SK-N-SH (cell line): ENCODE measurements around the gene GPR132. TPM values are rescaled to one million over a fixed set of nuclear protein-coding genes. Genes with fewer than 3 reads are reported as not detected.

Source experiments
- CTCF ChIA-PET: fragments of 300-600, 350-600 bp; formaldehyde crosslinking; extraction: SDS; loops from one replicate; lab custom pipeline; 2021; lab: Yijun Ruan, JAX
- POLR2A ChIA-PET: fragments of 350-600 bp; sonication (Branson Sonifier 250); formaldehyde crosslinking; extraction: SDS; loops from one replicate; lab custom pipeline; 2020; ENCODE audit warnings: antibody characterized with exemption, inconsistent platforms; lab: Yijun Ruan, JAX
- DNase-seq: peaks from one replicate; pipeline ENCODE4 v3.0.0; 2012
- H2AFZ ChIP-seq: fragments of 200-600 bp; sonication (generic); 2 replicates; pipeline ENCODE4 v1.8.1; 2016; ENCODE audit warnings: antibody characterized with exemption, mild to moderate bottlenecking, low read depth
- H3F3A ChIP-seq: fragments of 200-600 bp; sonication (generic); replicated peaks from 2 replicates; pipeline ENCODE3; 2016; ENCODE audit warnings: antibody characterized with exemption, mild to moderate bottlenecking; ENCODE audit not compliant: insufficient read depth
- H3K27ac ChIP-seq, 2 experiments: fragments of 200-500 bp in 1 of 2; fragments of 200-600 bp in 1 of 2; sonication (Bioruptor generic) in 1 of 2; sonication (generic), shearing (Covaris generic) in 1 of 2; 2 replicates each; pipeline versions ENCODE4 v1.5.1 to v1.6.1; 2014 to 2016; ENCODE audit warnings: low read depth in 2 of 2, inconsistent platforms in 1 of 2, low read length in 1 of 2, mild to moderate bottlenecking in 1 of 2, mixed read lengths in 1 of 2
- H3K27me3 ChIP-seq: fragments of 200-600 bp; sonication (generic), shearing (Covaris generic); 2 replicates; pipeline ENCODE4 v1.6.1; 2016; ENCODE audit warnings: mixed run types; ENCODE audit not compliant: insufficient read depth
- H3K36me3 ChIP-seq, 2 experiments: fragments of 200-500 bp in 1 of 2; fragments of 200-600 bp in 1 of 2; sonication (Bioruptor generic) in 1 of 2; sonication (generic) in 1 of 2; replicated peaks in 1 of 2; 2 replicates each; pipeline versions ENCODE3 to v1.5.1; 2014 to 2016; ENCODE audit warnings: low read length in 1 of 2, mild to moderate bottlenecking in 1 of 2; ENCODE audit not compliant: insufficient read depth in 2 of 2, control insufficient read depth in 1 of 2
- H3K4me1 ChIP-seq, 2 experiments: fragments of 200-500 bp in 1 of 2; fragments of 200-600 bp in 1 of 2; sonication (Bioruptor generic) in 1 of 2; sonication (generic), shearing (Covaris generic) in 1 of 2; 2 replicates each; pipeline versions ENCODE4 v1.5.1 to v1.6.1; 2014 to 2016; ENCODE audit warnings: low read depth in 1 of 2, low read length in 1 of 2, mixed run types in 1 of 2; ENCODE audit not compliant: insufficient read depth in 2 of 2, control insufficient read depth in 1 of 2
- H3K4me2 ChIP-seq: fragments of 200-600 bp; sonication (generic), shearing (Covaris generic); 2 replicates; pipeline ENCODE4 v1.6.1; 2017; ENCODE audit warnings: mixed run types
- H3K4me3 ChIP-seq, 2 experiments: fragments of 200-500 bp in 1 of 2; fragments of 200-600 bp in 1 of 2; sonication (Bioruptor generic) in 1 of 2; sonication (generic), shearing (Covaris generic) in 1 of 2; 2 replicates each; pipeline versions ENCODE4 v1.5.1 to v1.8.1; 2014 to 2016; ENCODE audit warnings: low read depth in 2 of 2, inconsistent platforms in 1 of 2, low read length in 1 of 2, mild to moderate bottlenecking in 1 of 2, mixed read lengths in 1 of 2, moderate library complexity in 1 of 2
- H3K79me2 ChIP-seq: fragments of 200-600 bp; sonication (generic); 2 replicates; pipeline ENCODE4 v1.8.1; 2017; ENCODE audit warnings: mild to moderate bottlenecking; ENCODE audit not compliant: insufficient read depth
- H3K9ac ChIP-seq: fragments of 200-600 bp; sonication (generic); 2 replicates; pipeline ENCODE4 v1.6.1; 2017; ENCODE audit warnings: mixed run types
- H3K9me2 ChIP-seq: fragments of 200-600 bp; sonication (generic); 2 replicates; pipeline ENCODE4 v1.6.1; 2017; ENCODE audit warnings: mixed run types
- H3K9me3 ChIP-seq: fragments of 200-600 bp; sonication (generic); 2 replicates; pipeline ENCODE4 v1.6.1; 2017; ENCODE audit warnings: mixed run types, mild to moderate bottlenecking, moderate library complexity
- H4K20me1 ChIP-seq: fragments of 200-600 bp; sonication (generic); 2 replicates; pipeline ENCODE4 v1.6.1; 2017; ENCODE audit warnings: mild to moderate bottlenecking, mixed run types; ENCODE audit not compliant: insufficient read depth
- CHD2 ChIP-seq: fragments of 150-350 bp; IDR thresholded peaks from 2 replicates; pipeline ENCODE4 v1.6.1; 2018; ENCODE audit warnings: low read length; ENCODE audit not compliant: partially characterized antibody
- ELF1 ChIP-seq: IDR thresholded peaks from 2 replicates; pipeline ENCODE4 v1.4.0; 2012
- FOXJ3 ChIP-seq: sonication (generic); formaldehyde crosslinking; IDR thresholded peaks from 2 replicates; pipeline ENCODE4 v1.5.1; 2020; ENCODE audit warnings: mild to moderate bottlenecking, missing genetic modification reagents
- FOXM1 ChIP-seq: IDR thresholded peaks from 2 replicates; pipeline ENCODE4 v1.4.0; 2012; ENCODE audit warnings: low read depth, mild to moderate bottlenecking
- MAX ChIP-seq: IDR thresholded peaks from 2 replicates; pipeline ENCODE4 v1.4.0; 2012; ENCODE audit warnings: low read depth
- MEF2A ChIP-seq: IDR thresholded peaks from 2 replicates; pipeline ENCODE4 v1.4.0; 2012; ENCODE audit warnings: low read depth, borderline replicate concordance
- MXI1 ChIP-seq: IDR thresholded peaks from 2 replicates; pipeline ENCODE4 v1.6.1; 2012; ENCODE audit warnings: mild to moderate bottlenecking, low read depth, low read length, improper control_type of control experiment
- NFIC ChIP-seq: IDR thresholded peaks from 2 replicates; pipeline ENCODE4 v1.4.0; 2012; ENCODE audit warnings: borderline replicate concordance
- NRF1 ChIP-seq: IDR thresholded peaks from 2 replicates; pipeline ENCODE4 v1.6.1; 2012; ENCODE audit warnings: low read depth, mild to moderate bottlenecking, low read length
- RAD21 ChIP-seq: IDR thresholded peaks from 2 replicates; pipeline ENCODE4 v1.6.1; 2012; ENCODE audit warnings: mild to moderate bottlenecking, low read length
- RCOR1 ChIP-seq: fragments of 150-350 bp; IDR thresholded peaks from 2 replicates; pipeline ENCODE4 v1.6.1; 2017; ENCODE audit warnings: antibody characterized with exemption, low read length
- SIN3A ChIP-seq: IDR thresholded peaks from 2 replicates; pipeline ENCODE4 v1.6.1; 2012; ENCODE audit warnings: low read depth, mild to moderate bottlenecking, low read length, moderate library complexity, borderline replicate concordance
- SMC3 ChIP-seq: IDR thresholded peaks from 2 replicates; pipeline ENCODE4 v1.6.1; 2012; ENCODE audit warnings: low read depth, low read length, improper control_type of control experiment
- TCF12 ChIP-seq: IDR thresholded peaks from 2 replicates; pipeline ENCODE4 v1.4.0; 2012
- YY1 ChIP-seq: IDR thresholded peaks from 2 replicates; pipeline ENCODE4 v1.4.0; 2012; ENCODE audit warnings: low read depth, mild to moderate bottlenecking
- ZBTB33 ChIP-seq: IDR thresholded peaks from 2 replicates; pipeline ENCODE4 v1.4.0; 2012; ENCODE audit warnings: low read depth, borderline replicate concordance
- WGBS: methylation state at CpG from one replicate; pipeline ENCODE4 v1.1.6; 2017; ENCODE audit warnings: low lambda C conversion rate; 5-methylcytosine and 5-hydroxymethylcytosine counted together
- polyA plus RNA-seq, 3 experiments: library from polyadenylated mRNA; depleted of rRNA; stranded (reverse); fragments of >200 nt; gene quantifications; 2 replicates each; pipeline ENCODE4 v1.2.3, GENCODE V29; 2012
- TF ChIP-seq, protein P1 (sequence below): IDR thresholded peaks from 2 replicates; pipeline ENCODE4 v1.4.0; 2012; ENCODE audit warnings: low read depth, borderline replicate concordance
- TF ChIP-seq, protein P2 (sequence below): fragments of 150-350 bp; IDR thresholded peaks from 2 replicates; pipeline ENCODE4 v1.6.1; 2017; ENCODE audit warnings: antibody characterized with exemption, low read length, low read depth, borderline replicate concordance
- TF ChIP-seq, protein P3 (sequence below): fragments of 200-600 bp; sonication (generic); IDR thresholded peaks from 2 replicates; pipeline ENCODE4 v1.6.1; 2017; ENCODE audit warnings: antibody characterized with exemption, mild to moderate bottlenecking, moderate library complexity

The GPR132 gene
- polyA plus RNA-seq, 1 of the 3 experiments (the other 2 are of a cell fraction): not detected

DNA sequence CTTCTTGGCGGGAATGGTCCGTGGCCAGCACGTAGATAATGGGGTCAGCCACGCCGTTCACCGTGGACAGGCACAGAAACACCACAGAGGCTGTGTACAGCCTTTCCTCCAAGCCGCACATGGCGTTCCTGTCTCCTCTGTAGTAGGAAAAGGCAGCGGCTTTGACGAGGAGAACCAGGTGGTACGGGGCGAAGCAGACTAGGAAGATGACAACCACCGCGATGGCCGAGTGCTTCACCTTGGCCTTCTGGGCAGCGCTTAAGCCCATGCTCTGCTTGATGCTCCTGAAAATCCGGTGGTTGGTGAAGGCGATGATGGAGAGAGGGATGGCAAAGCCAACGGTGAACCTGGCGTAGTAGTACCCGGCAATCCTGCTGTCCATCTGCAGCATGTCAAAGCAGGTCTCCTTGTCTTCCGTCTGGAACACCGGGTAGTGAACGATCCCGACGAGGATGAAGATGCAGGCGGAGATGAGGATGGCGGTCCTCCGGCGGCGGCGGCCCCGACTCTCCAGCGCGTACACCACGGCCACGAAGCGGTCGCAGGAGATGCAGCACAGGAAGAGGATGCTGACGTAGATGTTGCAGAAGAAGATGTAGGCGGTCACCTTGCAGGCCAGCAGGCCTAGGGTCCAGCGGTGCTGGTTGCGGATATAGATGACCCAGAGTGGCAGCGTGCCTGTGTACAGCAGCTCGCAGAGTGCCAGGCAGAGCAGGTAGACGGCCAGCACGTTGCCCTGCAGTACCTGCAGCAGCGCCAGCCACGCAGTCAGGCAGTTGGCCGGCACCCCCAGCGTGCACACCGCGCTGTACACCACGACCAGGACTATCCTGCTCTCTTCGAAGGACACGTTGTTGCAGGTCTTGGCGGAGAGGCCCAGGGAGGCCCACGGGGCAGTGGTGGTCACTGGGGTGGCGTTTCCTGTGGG, 13.8 kb downstream of the GPR132 start:
- Histone ChIP-seq H3K9me2 (no peaks in the 10 kb centered on the region), H3K4me2 (no peak overlapping the region), H3K27me3 (no peaks in the 10 kb centered on the region), H3K9ac (no peak overlapping the region), H3K4me3 (no peak overlapping the region), H3F3A (no peaks in the 10 kb centered on the region), H3K27ac (no peak overlapping the region), H4K20me1 (no peaks in the 10 kb centered on the region), H3K4me1 (peaks cover 0 to 2% of the 10 kb centered on the region in 2 experiments; a peak in 1 of 4 replicates), H3K9me3 (no peaks in the 10 kb centered on the region), H3K36me3 (no peaks in the 10 kb centered on the region), H3K79me2 (no peaks in the 10 kb centered on the region), H2AFZ (no peak overlapping the region)
- ChIA-PET POLR2A (no interaction called here), CTCF (interaction anchor here (1.4 kb wide), 1 partner anchor 39 kb away, joined by 4 read pairs; no protein-coding TSS in a partner anchor)
- 92% methylated on average over 57 of the region's 59 CpGs for WGBS
- DNase-seq: peak; percentile 14
- TF ChIP-seq, protein P1, sequence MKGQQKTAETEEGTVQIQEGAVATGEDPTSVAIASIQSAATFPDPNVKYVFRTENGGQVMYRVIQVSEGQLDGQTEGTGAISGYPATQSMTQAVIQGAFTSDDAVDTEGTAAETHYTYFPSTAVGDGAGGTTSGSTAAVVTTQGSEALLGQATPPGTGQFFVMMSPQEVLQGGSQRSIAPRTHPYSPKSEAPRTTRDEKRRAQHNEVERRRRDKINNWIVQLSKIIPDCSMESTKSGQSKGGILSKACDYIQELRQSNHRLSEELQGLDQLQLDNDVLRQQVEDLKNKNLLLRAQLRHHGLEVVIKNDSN: no peak
- no peak for TF ChIP-seq ZBTB33
- TF ChIP-seq CHD2: no peak
- TF ChIP-seq FOXM1: no peak
- TF ChIP-seq YY1: no peak

DNA sequence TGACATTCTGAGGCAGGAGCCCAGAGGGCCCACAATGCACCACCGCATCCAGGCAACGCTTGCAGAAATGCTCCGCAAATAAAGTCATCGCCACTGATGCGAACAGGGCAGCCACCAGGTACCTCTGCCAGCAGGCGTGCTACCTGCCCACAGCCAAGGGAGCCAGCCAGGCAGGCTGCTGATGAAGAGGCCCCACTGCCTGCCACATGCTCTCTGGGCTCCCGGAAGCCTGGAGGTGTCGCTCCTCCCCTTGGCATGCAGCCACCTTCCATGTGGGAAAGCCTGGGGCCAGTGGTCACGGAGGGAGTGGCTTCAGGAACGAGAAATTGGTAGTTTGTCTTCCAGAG, 14.7 kb downstream of the GPR132 start:
- Histone ChIP-seq H4K20me1 (no peaks in the 10 kb centered on the region), H3K4me3 (no peak overlapping the region), H3K27ac (no peak overlapping the region), H3K9me3 (no peaks in the 10 kb centered on the region), H3K4me1 (peaks cover 0 to 5% of the 10 kb centered on the region in 2 experiments; a peak in 1 of 4 replicates), H3K79me2 (no peaks in the 10 kb centered on the region), H2AFZ (no peak overlapping the region), H3K9ac (no peak overlapping the region), H3F3A (no peaks in the 10 kb centered on the region), H3K27me3 (no peaks in the 10 kb centered on the region), H3K9me2 (no peaks in the 10 kb centered on the region), H3K36me3 (no peaks in the 10 kb centered on the region), H3K4me2 (no peak overlapping the region)
- 44% methylated on average over 3 of the region's 10 CpGs for WGBS
- CTCF ChIA-PET: interaction anchor here (0.6 to 6.1 kb wide), 4 partner anchors 36 to 156 kb away, joined by 3 to 51 read pairs (median 4); no protein-coding TSS in a partner anchor
- POLR2A ChIA-PET: no interaction called here
- DNase-seq: peak; percentile 67
- TF ChIP-seq RCOR1: no peak
- no peak for TF ChIP-seq ELF1
- TF ChIP-seq NRF1: no peak
- no peak for TF ChIP-seq MXI1
- no peak for TF ChIP-seq MEF2A
- no peak for TF ChIP-seq YY1
- no peak for TF ChIP-seq TCF12
- no peak for TF ChIP-seq FOXJ3 (CRISPR knock-in tag)
- TF ChIP-seq SMC3: no peak
- TF ChIP-seq, protein P2, sequence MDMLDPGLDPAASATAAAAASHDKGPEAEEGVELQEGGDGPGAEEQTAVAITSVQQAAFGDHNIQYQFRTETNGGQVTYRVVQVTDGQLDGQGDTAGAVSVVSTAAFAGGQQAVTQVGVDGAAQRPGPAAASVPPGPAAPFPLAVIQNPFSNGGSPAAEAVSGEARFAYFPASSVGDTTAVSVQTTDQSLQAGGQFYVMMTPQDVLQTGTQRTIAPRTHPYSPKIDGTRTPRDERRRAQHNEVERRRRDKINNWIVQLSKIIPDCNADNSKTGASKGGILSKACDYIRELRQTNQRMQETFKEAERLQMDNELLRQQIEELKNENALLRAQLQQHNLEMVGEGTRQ: no peak
- TF ChIP-seq RAD21: no peak
- no peak for TF ChIP-seq MAX
- TF ChIP-seq, protein P1: no peak
- no peak for TF ChIP-seq FOXM1
- TF ChIP-seq NFIC: no peak
- TF ChIP-seq, protein P3, sequence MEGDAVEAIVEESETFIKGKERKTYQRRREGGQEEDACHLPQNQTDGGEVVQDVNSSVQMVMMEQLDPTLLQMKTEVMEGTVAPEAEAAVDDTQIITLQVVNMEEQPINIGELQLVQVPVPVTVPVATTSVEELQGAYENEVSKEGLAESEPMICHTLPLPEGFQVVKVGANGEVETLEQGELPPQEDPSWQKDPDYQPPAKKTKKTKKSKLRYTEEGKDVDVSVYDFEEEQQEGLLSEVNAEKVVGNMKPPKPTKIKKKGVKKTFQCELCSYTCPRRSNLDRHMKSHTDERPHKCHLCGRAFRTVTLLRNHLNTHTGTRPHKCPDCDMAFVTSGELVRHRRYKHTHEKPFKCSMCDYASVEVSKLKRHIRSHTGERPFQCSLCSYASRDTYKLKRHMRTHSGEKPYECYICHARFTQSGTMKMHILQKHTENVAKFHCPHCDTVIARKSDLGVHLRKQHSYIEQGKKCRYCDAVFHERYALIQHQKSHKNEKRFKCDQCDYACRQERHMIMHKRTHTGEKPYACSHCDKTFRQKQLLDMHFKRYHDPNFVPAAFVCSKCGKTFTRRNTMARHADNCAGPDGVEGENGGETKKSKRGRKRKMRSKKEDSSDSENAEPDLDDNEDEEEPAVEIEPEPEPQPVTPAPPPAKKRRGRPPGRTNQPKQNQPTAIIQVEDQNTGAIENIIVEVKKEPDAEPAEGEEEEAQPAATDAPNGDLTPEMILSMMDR: no peak
- TF ChIP-seq SIN3A: no peak
